Bronchial epithelial cell (primary cell): Measurements from ENCODE around the gene CLDN5. TPM values are rescaled to one million over a fixed set of nuclear protein-coding genes. Genes with fewer than 3 reads are reported as not detected.

Experiments
- DNase-seq: peaks from one replicate; pipeline ENCODE4 v3.0.0-alpha.2; 2010; ENCODE audit warnings: low read depth
- FAIRE-seq: peaks from 2 replicates; lab custom pipeline; 2011; peaks lifted over from hg19 to GRCh38; lab: Jason Lieb, UNC
- H3K27me3 ChIP-seq: 2 replicates; pipeline ENCODE4 v1.5.1; 2011; ENCODE audit warnings: low read length; ENCODE audit not compliant: control insufficient read depth, insufficient read depth
- H3K36me3 ChIP-seq: 2 replicates; pipeline ENCODE4 v1.5.1; 2011; ENCODE audit warnings: low read length; ENCODE audit not compliant: control insufficient read depth, insufficient read depth
- H3K4me3 ChIP-seq: 2 replicates; pipeline ENCODE4 v1.5.1; 2011; ENCODE audit warnings: mild to moderate bottlenecking, low read depth, low read length, control low read depth
- total RNA-seq: library from RNA; depleted of rRNA; stranded (reverse); fragments of >200 nt; gene quantifications from 2 replicates; pipeline ENCODE4 v1.2.1, GENCODE V29; 2014
- TF ChIP-seq, protein P1 (sequence below): IDR thresholded peaks from 2 replicates; pipeline ENCODE4 v1.5.1; 2011; ENCODE audit warnings: mild to moderate bottlenecking, moderate library complexity, low read length, control low read depth, inconsistent platforms; ENCODE audit not compliant: insufficient read depth, severe bottlenecking

Gene CLDN5
- total RNA-seq, 1 donor from 2014 or later = 2.4 TPM

DNA sequence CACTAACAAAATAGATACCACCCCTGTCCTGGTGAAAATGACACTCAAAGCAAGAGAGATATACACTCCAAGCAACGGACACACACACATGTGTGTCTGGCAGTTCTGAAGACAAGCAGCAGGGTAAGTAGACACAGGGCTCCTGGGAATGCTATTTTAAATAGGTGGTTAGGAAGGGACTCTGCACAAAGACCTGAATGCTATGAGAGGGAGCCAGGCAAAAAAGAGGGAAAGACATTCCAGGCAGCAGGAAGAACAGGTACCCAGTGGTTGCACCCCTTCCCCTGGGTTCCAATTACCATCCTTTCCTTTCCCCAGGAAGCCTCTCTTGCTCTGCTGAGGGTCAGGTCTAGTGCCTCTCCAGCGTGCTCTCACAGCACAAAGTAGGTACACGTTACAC lies 48.2 kb downstream of the CLDN5 start:
- DNase-seq (no peak), FAIRE-seq (no peak)
- TF ChIP-seq, protein P1, sequence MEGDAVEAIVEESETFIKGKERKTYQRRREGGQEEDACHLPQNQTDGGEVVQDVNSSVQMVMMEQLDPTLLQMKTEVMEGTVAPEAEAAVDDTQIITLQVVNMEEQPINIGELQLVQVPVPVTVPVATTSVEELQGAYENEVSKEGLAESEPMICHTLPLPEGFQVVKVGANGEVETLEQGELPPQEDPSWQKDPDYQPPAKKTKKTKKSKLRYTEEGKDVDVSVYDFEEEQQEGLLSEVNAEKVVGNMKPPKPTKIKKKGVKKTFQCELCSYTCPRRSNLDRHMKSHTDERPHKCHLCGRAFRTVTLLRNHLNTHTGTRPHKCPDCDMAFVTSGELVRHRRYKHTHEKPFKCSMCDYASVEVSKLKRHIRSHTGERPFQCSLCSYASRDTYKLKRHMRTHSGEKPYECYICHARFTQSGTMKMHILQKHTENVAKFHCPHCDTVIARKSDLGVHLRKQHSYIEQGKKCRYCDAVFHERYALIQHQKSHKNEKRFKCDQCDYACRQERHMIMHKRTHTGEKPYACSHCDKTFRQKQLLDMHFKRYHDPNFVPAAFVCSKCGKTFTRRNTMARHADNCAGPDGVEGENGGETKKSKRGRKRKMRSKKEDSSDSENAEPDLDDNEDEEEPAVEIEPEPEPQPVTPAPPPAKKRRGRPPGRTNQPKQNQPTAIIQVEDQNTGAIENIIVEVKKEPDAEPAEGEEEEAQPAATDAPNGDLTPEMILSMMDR = no peak
- Histone ChIP-seq H3K4me3 (no peak overlapping the region), H3K27me3 (no peaks in the 10 kb centered on the region), H3K36me3 (peaks cover 22% of the 10 kb centered on the region)

DNA sequence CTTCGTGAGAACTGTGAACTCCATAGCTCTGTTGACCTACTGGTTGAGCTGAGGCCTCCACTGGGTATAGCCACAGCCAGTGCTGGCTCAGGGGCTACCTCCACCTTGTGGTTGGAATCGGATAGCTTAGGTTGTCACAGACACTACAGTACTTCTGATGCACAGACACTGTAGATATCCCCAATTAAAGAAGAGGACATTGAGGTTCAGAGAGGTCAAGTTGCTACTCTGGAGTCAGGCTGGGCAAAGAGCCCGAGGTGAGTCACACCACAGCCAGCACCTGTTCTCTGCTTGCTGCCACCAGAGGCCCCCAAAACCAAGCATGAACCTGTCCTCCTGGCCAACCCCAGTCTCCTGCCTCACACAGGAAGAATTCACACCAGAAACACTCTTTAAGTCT lies 50.6 kb downstream of the CLDN5 start:
- TF ChIP-seq, protein P1 = peak; percentile 8
- H3K36me3 ChIP-seq = peaks cover 38% of the 10 kb centered on the region
- no peaks in the 10 kb centered on the region for H3K27me3 ChIP-seq
- no peak for FAIRE-seq
- H3K4me3 ChIP-seq = no peak overlapping the region
- DNase-seq = no peak

Other genes with a start within 250 kb of the CLDN5 start
- 13.7 and 20.2 TPM in 2 replicates for gene CLTCL1, start 232.7 kb downstream of the CLDN5 start, total RNA-seq
- gene HIRA, start 92.7 kb downstream of the CLDN5 start, total RNA-seq = 20.6 and 22.4 TPM in 2 replicates
- gene MRPL40, start 91.9 kb downstream of the CLDN5 start, total RNA-seq = 60.8 and 61.7 TPM in 2 replicates
- 25.3 and 38.9 TPM in 2 replicates for gene C22orf39, start 76.7 kb downstream of the CLDN5 start, total RNA-seq
- gene UFD1, start 45.2 kb downstream of the CLDN5 start, total RNA-seq = 66.9 and 77.8 TPM in 2 replicates
- 0.26 and 1.2 TPM in 2 replicates for gene CDC45, start 44.5 kb downstream of the CLDN5 start, total RNA-seq
- 5.8 and 18.3 TPM in 2 replicates for gene SEPTIN5, start 190.1 kb upstream of the CLDN5 start, total RNA-seq
- gene GP1BB, start 199.1 kb upstream of the CLDN5 start, total RNA-seq = 0.90 TPM in 1 of 2 replicates, not detected in the other
- 5.4 and 12.9 TPM in 2 replicates for gene TBX1, start 236.4 kb upstream of the CLDN5 start, total RNA-seq